ENCODE measurements around the gene UNC80.

GRCh38 chr2:209761566-209761965 lies 10.1 kb upstream of the UNC80 start:
- TF ChIP-seq CTCF (IDR thresholded peaks at IDR 0.05) (no peak), POLR2A (IDR thresholded peaks at IDR 0.05) (no peak)

Data from Peyer's patch (tissue), 4 donors.